ENCODE results near the gene STUM.

Gene STUM

GRCh38 chr1:226604560-226605317 lies 56.2 kb downstream of the STUM start:
- no peaks in the 10 kb centered on the region for H3K36me3 ChIP-seq (ENCODE audit: insufficient read depth, low read length)
- no peak overlapping the region for H3K4me3 ChIP-seq
- H3K9me3 ChIP-seq (ENCODE audit: low read depth, low read length), result no peaks in the 10 kb centered on the region
- no peak for DNase-seq (ENCODE audit: low read depth, low spot score)
- no peak overlapping the region for H3K27ac ChIP-seq
- H3K9ac ChIP-seq (ENCODE audit: insufficient read length), result no peak overlapping the region
- no peak for TF ChIP-seq FOXP2 (optimal IDR thresholded peaks at IDR 0.05; ENCODE audit: control extremely low read depth, extremely low read length, insufficient read depth)
- no peak for TF ChIP-seq POLR2AphosphoS5 (IDR thresholded peaks at IDR 0.05; ENCODE audit: borderline replicate concordance, low read depth, low read length)
- TF ChIP-seq EZH2 (IDR thresholded peaks at IDR 0.05), result no peak

GRCh38 chr1:226605318-226605950 lies 56.9 kb downstream of the STUM start:
- no peaks in the 10 kb centered on the region for H3K9me3 ChIP-seq (ENCODE audit: low read depth, low read length)
- H3K9ac ChIP-seq (ENCODE audit: insufficient read length), result no peak overlapping the region
- no peak for TF ChIP-seq POLR2AphosphoS5 (IDR thresholded peaks at IDR 0.05; ENCODE audit: borderline replicate concordance, low read depth, low read length)
- TF ChIP-seq EZH2 (IDR thresholded peaks at IDR 0.05), result no peak
- no peak for TF ChIP-seq FOXP2 (optimal IDR thresholded peaks at IDR 0.05; ENCODE audit: control extremely low read depth, extremely low read length, insufficient read depth)
- no peak overlapping the region for H3K4me3 ChIP-seq
- no peak overlapping the region for H3K27ac ChIP-seq
- no peaks in the 10 kb centered on the region for H3K36me3 ChIP-seq (ENCODE audit: insufficient read depth, low read length)
- no peak for DNase-seq (ENCODE audit: low read depth, low spot score)

- H3K27ac ChIP-seq, result peak overlapping the region; percentile 61; the same call in 1 of the 2 replicates
- DNase-seq (ENCODE audit: low read depth, low spot score), result no peak
Observed at GRCh38 chr1:226606311-226607267, 58.0 kb downstream of the STUM start.

GRCh38 chr1:226607268-226607660 lies 58.7 kb downstream of the STUM start:
- TF ChIP-seq POLR2AphosphoS5 (IDR thresholded peaks at IDR 0.05; ENCODE audit: borderline replicate concordance, low read depth, low read length), result no peak
- no peak for TF ChIP-seq FOXP2 (optimal IDR thresholded peaks at IDR 0.05; ENCODE audit: control extremely low read depth, extremely low read length, insufficient read depth)
- no peak for TF ChIP-seq EZH2 (IDR thresholded peaks at IDR 0.05)
- H3K36me3 ChIP-seq (ENCODE audit: insufficient read depth, low read length), result no peaks in the 10 kb centered on the region
- no peak overlapping the region for H3K27ac ChIP-seq
- no peak for DNase-seq (ENCODE audit: low read depth, low spot score)
- no peak overlapping the region for H3K9ac ChIP-seq (ENCODE audit: insufficient read length)
- H3K4me3 ChIP-seq, result no peak overlapping the region
- no peaks in the 10 kb centered on the region for H3K9me3 ChIP-seq (ENCODE audit: low read depth, low read length)

More at GRCh38 chr1:226606311-226607267, 58.0 kb downstream of the STUM start:
- Histone ChIP-seq H3K9ac (ENCODE audit: insufficient read length) (no peak overlapping the region), H3K9me3 (ENCODE audit: low read depth, low read length) (no peaks in the 10 kb centered on the region), H3K36me3 (ENCODE audit: insufficient read depth, low read length) (no peaks in the 10 kb centered on the region), H3K4me3 (peak overlapping the region; percentile 17)
- TF ChIP-seq EZH2 (IDR thresholded peaks at IDR 0.05), result no peak
- no peak for TF ChIP-seq POLR2AphosphoS5 (IDR thresholded peaks at IDR 0.05; ENCODE audit: borderline replicate concordance, low read depth, low read length)
- TF ChIP-seq FOXP2 (optimal IDR thresholded peaks at IDR 0.05; ENCODE audit: control extremely low read depth, extremely low read length, insufficient read depth), result no peak

- H3K36me3 ChIP-seq (ENCODE audit: insufficient read depth, low read length), result no peaks in the 10 kb centered on the region
- H3K9ac ChIP-seq (ENCODE audit: insufficient read length), result no peak overlapping the region
- no peak overlapping the region for H3K4me3 ChIP-seq
- no peak for TF ChIP-seq POLR2AphosphoS5 (IDR thresholded peaks at IDR 0.05; ENCODE audit: borderline replicate concordance, low read depth, low read length)
- TF ChIP-seq FOXP2 (optimal IDR thresholded peaks at IDR 0.05; ENCODE audit: control extremely low read depth, extremely low read length, insufficient read depth), result no peak
- TF ChIP-seq EZH2 (IDR thresholded peaks at IDR 0.05), result no peak
- no peak for DNase-seq (ENCODE audit: low read depth, low spot score)
- H3K27ac ChIP-seq, result no peak overlapping the region
- H3K9me3 ChIP-seq (ENCODE audit: low read depth, low read length), result no peaks in the 10 kb centered on the region
Observed at GRCh38 chr1:226607821-226608220, 59.3 kb downstream of the STUM start.

GRCh38 chr1:226608699-226609505 lies 60.3 kb downstream of the STUM start:
- no peaks in the 10 kb centered on the region for H3K9me3 ChIP-seq (ENCODE audit: low read depth, low read length)
- H3K9ac ChIP-seq (ENCODE audit: insufficient read length), result no peak overlapping the region
- no peak overlapping the region for H3K4me3 ChIP-seq
- no peak for DNase-seq (ENCODE audit: low read depth, low spot score)
- no peaks in the 10 kb centered on the region for H3K36me3 ChIP-seq (ENCODE audit: insufficient read depth, low read length)
- no peak overlapping the region for H3K27ac ChIP-seq
- TF ChIP-seq POLR2AphosphoS5 (IDR thresholded peaks at IDR 0.05; ENCODE audit: borderline replicate concordance, low read depth, low read length) (no peak), FOXP2 (optimal IDR thresholded peaks at IDR 0.05; ENCODE audit: control extremely low read depth, extremely low read length, insufficient read depth) (no peak), EZH2 (IDR thresholded peaks at IDR 0.05) (no peak)

GRCh38 chr1:226609836-226610455 lies 61.4 kb downstream of the STUM start:
- no peaks in the 10 kb centered on the region for H3K36me3 ChIP-seq (ENCODE audit: insufficient read depth, low read length)
- no peak overlapping the region for H3K27ac ChIP-seq
- no peak for DNase-seq (ENCODE audit: low read depth, low spot score)
- no peak overlapping the region for H3K4me3 ChIP-seq
- H3K9me3 ChIP-seq (ENCODE audit: low read depth, low read length), result no peaks in the 10 kb centered on the region
- TF ChIP-seq FOXP2 (optimal IDR thresholded peaks at IDR 0.05; ENCODE audit: control extremely low read depth, extremely low read length, insufficient read depth) (no peak), EZH2 (IDR thresholded peaks at IDR 0.05) (no peak), POLR2AphosphoS5 (IDR thresholded peaks at IDR 0.05; ENCODE audit: borderline replicate concordance, low read depth, low read length) (no peak)
- no peak overlapping the region for H3K9ac ChIP-seq (ENCODE audit: insufficient read length)
